GM12891 (cell line): ENCODE measurements around the gene RPA1.

Experiments
- DNase-seq: peaks from one replicate; pipeline ENCODE4 v3.0.0; 2011; ENCODE audit warnings: low spot score; ENCODE audit not compliant: insufficient read length
- FAIRE-seq: peaks from 2 replicates; lab custom pipeline; 2011; peaks lifted over from hg19 to GRCh38; lab: Jason Lieb, UNC
- PAX5 ChIP-seq: IDR thresholded peaks from 2 replicates; pipeline ENCODE4 v1.6.1; 2011; ENCODE audit warnings: low read length, moderate library complexity, mild to moderate bottlenecking; ENCODE audit not compliant: insufficient read depth, severe bottlenecking
- POLR2A ChIP-seq: IDR thresholded peaks from 2 replicates; pipeline ENCODE4 v1.6.1; 2011; ENCODE audit warnings: low read depth, low read length, control low read depth
- POLR2AphosphoS5 ChIP-seq: IDR thresholded peaks from 2 replicates; pipeline ENCODE4 v1.6.1; 2011; ENCODE audit warnings: low read depth, low read length, control low read depth
- POU2F2 ChIP-seq: IDR thresholded peaks from 2 replicates; pipeline ENCODE4 v1.6.1; 2011; ENCODE audit warnings: low read depth, mild to moderate bottlenecking, control low read depth, low read length, moderate library complexity
- SPI1 ChIP-seq: IDR thresholded peaks from 2 replicates; pipeline ENCODE4 v1.6.1; 2011; ENCODE audit warnings: low read depth, low read length, control low read depth
- TAF1 ChIP-seq: IDR thresholded peaks from 2 replicates; pipeline ENCODE4 v1.6.1; 2011; ENCODE audit warnings: low read depth, low read length, control low read depth

The RPA1 gene

GRCh38 chr17:1872976-1873375, 43.2 kb downstream of the RPA1 start:
- no peak for FAIRE-seq
- DNase-seq: no peak
- TF ChIP-seq POLR2AphosphoS5 (no peak), PAX5 (no peak), POU2F2 (no peak), POLR2A (no peak)

GRCh38 chr17:1873418-1873817, 43.6 kb downstream of the RPA1 start:
- no peak for TF ChIP-seq POLR2AphosphoS5
- no peak for TF ChIP-seq POLR2A
- TF ChIP-seq SPI1: no peak
- TF ChIP-seq PAX5: no peak
- TF ChIP-seq POU2F2: no peak
- TF ChIP-seq TAF1: no peak
- FAIRE-seq: no peak
- no peak for DNase-seq

- FAIRE-seq: no peak
- TF ChIP-seq PAX5: no peak
- TF ChIP-seq POU2F2: no peak
- no peak for TF ChIP-seq TAF1
- no peak for TF ChIP-seq POLR2AphosphoS5
- TF ChIP-seq POLR2A: no peak
- TF ChIP-seq SPI1: no peak
These were observed 45.8 kb downstream of the RPA1 start for GRCh38 chr17:1875597-1875996.

GRCh38 chr17:1878419-1879121, 48.8 kb downstream of the RPA1 start:
- FAIRE-seq (no peak), DNase-seq (no peak)
- TF ChIP-seq POU2F2: no peak
- no peak for TF ChIP-seq PAX5
- no peak for TF ChIP-seq POLR2A
- no peak for TF ChIP-seq SPI1
- no peak for TF ChIP-seq POLR2AphosphoS5
- TF ChIP-seq TAF1: no peak

More at GRCh38 chr17:1875597-1875996, 45.8 kb downstream of the RPA1 start:
- DNase-seq: no peak

- DNase-seq (no peak), FAIRE-seq (no peak)
- TF ChIP-seq SPI1: no peak
- no peak for TF ChIP-seq POLR2AphosphoS5
- TF ChIP-seq POU2F2: no peak
- TF ChIP-seq PAX5: no peak
- no peak for TF ChIP-seq TAF1
- no peak for TF ChIP-seq POLR2A
These were observed 51.2 kb downstream of the RPA1 start for GRCh38 chr17:1880851-1881630.

GRCh38 chr17:1882836-1883235, 53.0 kb downstream of the RPA1 start:
- TF ChIP-seq TAF1 (no peak), POLR2AphosphoS5 (no peak), POU2F2 (no peak), SPI1 (no peak), PAX5 (no peak), POLR2A (no peak)
- FAIRE-seq (peak; percentile 67), DNase-seq (peak; percentile 35)

GRCh38 chr17:1883536-1883935, 53.7 kb downstream of the RPA1 start:
- no peak for TF ChIP-seq POU2F2
- TF ChIP-seq POLR2AphosphoS5: no peak
- TF ChIP-seq PAX5: no peak
- TF ChIP-seq TAF1: no peak
- TF ChIP-seq POLR2A: no peak
- no peak for TF ChIP-seq SPI1
- FAIRE-seq (no peak), DNase-seq (no peak)

GRCh38 chr17:1888741-1889140, 58.9 kb downstream of the RPA1 start:
- TF ChIP-seq PAX5: no peak
- FAIRE-seq (no peak), DNase-seq (no peak)

- TF ChIP-seq POU2F2 (no peak), PAX5 (no peak), SPI1 (no peak), TAF1 (no peak), POLR2AphosphoS5 (no peak), POLR2A (no peak)
- DNase-seq: no peak
- FAIRE-seq: no peak
These were observed 61.1 kb downstream of the RPA1 start for GRCh38 chr17:1890758-1891450.
